Neutrophil (primary cell): Measurements from ENCODE around the gene ESYT3.
"Not testable (repeated sequence)": the region's sequence is repeated elsewhere in the genome, so short reads cannot be mapped to it uniquely, and the experiment has no call there.

Experiments
- H3K27ac ChIP-seq: fragments of 200-600 bp; sonication (generic); 2 replicates; pipeline ENCODE4 v1.5.1; 2016; ENCODE audit warnings: mild to moderate bottlenecking, moderate library complexity
- H3K27me3 ChIP-seq: fragments of 200-600 bp; sonication (generic); 2 replicates; pipeline ENCODE4 v1.6.0; 2016; ENCODE audit warnings: mild to moderate bottlenecking
- H3K36me3 ChIP-seq: fragments of 200-600 bp; sonication (generic); 2 replicates; pipeline ENCODE4 v1.5.1; 2017
- H3K4me1 ChIP-seq, 2 experiments: fragments of 200-600 bp in 1 of 2; sonication (generic) in 1 of 2; 1 replicate in 1 of 2; 2 replicates in 1 of 2; pipeline versions ENCODE4 v1.5.1 to v1.6.1; 2013 to 2016; ENCODE audit warnings: low read depth in 1 of 2, low read length in 1 of 2, mild to moderate bottlenecking in 1 of 2, moderate library complexity in 1 of 2; ENCODE audit not compliant: control insufficient read depth in 1 of 2, insufficient read depth in 1 of 2
- H3K4me3 ChIP-seq, 2 experiments: fragments of 200-600 bp in 1 of 2; sonication (generic) in 1 of 2; 1 replicate in 1 of 2; 2 replicates in 1 of 2; pipeline ENCODE4 v1.5.1; 2013 to 2016; ENCODE audit warnings: low read depth in 1 of 2, low read length in 1 of 2, mild to moderate bottlenecking in 1 of 2, moderate library complexity in 1 of 2
- H3K9me3 ChIP-seq: fragments of 200-600 bp; sonication (generic); 2 replicates; pipeline ENCODE4 v1.5.1; 2016
- CTCF ChIP-seq: fragments of 200-600 bp; sonication (generic); IDR thresholded peaks from 2 replicates; pipeline ENCODE4 v1.5.1; 2016; ENCODE audit warnings: antibody characterized with exemption

Gene ESYT3

DNA sequence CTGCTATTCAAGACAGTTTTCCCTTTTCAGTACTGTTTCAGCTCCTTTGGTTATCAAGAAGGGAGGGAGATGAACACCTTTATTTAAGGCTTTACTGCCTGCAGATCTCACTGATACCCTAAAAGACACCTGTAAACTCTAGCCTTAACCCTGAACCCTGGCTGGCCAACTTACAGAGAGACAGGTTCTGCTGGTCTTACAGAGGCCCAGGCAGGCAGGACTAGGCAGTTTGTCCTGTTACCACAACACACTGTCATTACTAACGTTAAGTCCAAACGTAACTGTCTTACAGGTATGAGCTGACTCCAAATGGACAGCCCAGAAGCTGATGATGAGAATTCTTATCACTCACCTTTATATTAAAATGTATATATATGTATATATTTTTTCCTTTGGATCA, 42.1 kb downstream of the ESYT3 start:
- Histone ChIP-seq H3K27ac (no peak overlapping the region), H3K4me1 (no peaks in the 10 kb centered on the region), H3K36me3 (no peaks in the 10 kb centered on the region), H3K27me3 (peaks cover 10% of the 10 kb centered on the region), H3K4me3 (no peak overlapping the region), H3K9me3 (no peaks in the 10 kb centered on the region)
- no peak for TF ChIP-seq CTCF

- no peak for TF ChIP-seq CTCF
- Histone ChIP-seq H3K4me3 (no peak overlapping the region), H3K9me3 (no peaks in the 10 kb centered on the region), H3K27ac (no peak overlapping the region), H3K36me3 (no peaks in the 10 kb centered on the region), H3K4me1 (no peaks in the 10 kb centered on the region), H3K27me3 (peaks cover 10% of the 10 kb centered on the region)
Measured at GRCh38 chr3:138477120-138477519, 42.7 kb downstream of the ESYT3 start.

DNA sequence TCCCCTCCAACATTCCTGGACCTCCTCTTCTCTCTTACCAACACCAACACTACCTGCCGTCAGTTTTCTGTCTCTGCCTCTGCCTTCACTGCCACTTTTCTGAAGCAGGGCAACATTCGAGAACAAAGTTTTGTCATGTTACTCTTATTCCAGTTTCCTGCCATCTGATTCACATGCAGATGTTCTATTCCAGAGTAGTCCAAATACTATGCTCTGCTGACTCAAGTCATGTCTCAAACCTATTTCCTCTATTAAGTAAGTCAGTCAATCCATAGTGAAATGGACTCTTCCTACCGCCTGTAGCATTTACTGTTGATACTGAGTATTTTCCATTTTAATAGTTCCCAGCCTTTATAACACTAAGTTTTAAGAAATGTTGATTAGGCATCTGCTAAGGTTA, 43.4 kb downstream of the ESYT3 start:
- TF ChIP-seq CTCF: no peak
- no peak overlapping the region for H3K27ac ChIP-seq
- H3K4me1 ChIP-seq: no peaks in the 10 kb centered on the region
- no peaks in the 10 kb centered on the region for H3K9me3 ChIP-seq
- peaks cover 10% of the 10 kb centered on the region for H3K27me3 ChIP-seq
- no peaks in the 10 kb centered on the region for H3K36me3 ChIP-seq
- no peak overlapping the region for H3K4me3 ChIP-seq

GRCh38 chr3:138479438-138479863, 45.0 kb downstream of the ESYT3 start:
- Histone ChIP-seq H3K4me1 (no peaks in the 10 kb centered on the region), H3K27ac (no peak overlapping the region), H3K9me3 (no peaks in the 10 kb centered on the region), H3K27me3 (peaks cover 10% of the 10 kb centered on the region), H3K36me3 (no peaks in the 10 kb centered on the region), H3K4me3 (no peak overlapping the region)
- no peak for TF ChIP-seq CTCF

GRCh38 chr3:138484672-138485071, 50.3 kb downstream of the ESYT3 start:
- not testable (repeated sequence) for H3K4me3 ChIP-seq, H3K9me3 ChIP-seq, H3K4me1 ChIP-seq, H3K27ac ChIP-seq, H3K27me3 ChIP-seq, H3K36me3 ChIP-seq

DNA sequence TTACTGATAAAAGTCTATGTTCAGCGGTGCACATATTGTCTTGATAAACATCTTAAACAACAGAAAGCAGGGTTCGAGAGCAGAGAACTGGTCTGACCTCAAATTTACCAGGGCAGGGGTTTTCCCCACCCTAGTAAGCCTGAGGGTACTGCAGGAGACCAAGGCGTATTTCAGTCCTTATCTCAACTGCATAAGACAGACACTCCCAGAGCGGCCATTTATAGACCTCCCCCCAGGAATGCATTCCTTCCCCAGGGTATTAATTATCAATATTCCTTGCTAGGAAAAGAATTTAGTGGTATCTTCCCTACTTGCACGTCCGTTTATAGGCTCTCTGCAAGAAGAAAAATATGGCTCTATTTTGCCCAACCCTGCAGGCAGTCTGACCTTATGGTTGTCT, 52.2 kb downstream of the ESYT3 start:
- not testable (repeated sequence) for H3K4me3 ChIP-seq, H3K27me3 ChIP-seq, H3K36me3 ChIP-seq, H3K9me3 ChIP-seq, H3K27ac ChIP-seq, H3K4me1 ChIP-seq

DNA sequence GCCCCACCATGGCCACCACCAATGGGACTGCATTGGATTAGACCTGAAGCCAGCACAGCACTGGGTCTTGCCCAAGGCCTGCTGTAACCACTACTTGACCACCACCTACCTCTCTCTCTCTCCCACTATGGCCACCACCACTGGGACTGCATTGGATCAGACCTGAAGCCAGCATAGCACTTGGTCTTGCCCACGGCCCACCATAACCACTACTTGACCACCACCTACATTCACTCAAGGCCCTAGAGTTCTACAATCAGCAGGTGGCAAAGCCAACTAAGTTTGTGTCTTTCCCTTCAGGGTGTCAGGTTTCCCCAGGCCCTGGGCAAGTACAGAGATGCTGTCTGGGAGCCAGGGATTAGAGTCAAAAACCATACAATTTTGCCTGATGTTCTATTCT, 57.6 kb downstream of the ESYT3 start:
- Histone ChIP-seq H3K36me3 (no peaks in the 10 kb centered on the region), H3K9me3 (peaks cover 2% of the 10 kb centered on the region), H3K4me3 (no peak overlapping the region), H3K27me3 (no peaks in the 10 kb centered on the region), H3K4me1 (no peaks in the 10 kb centered on the region), H3K27ac (no peak overlapping the region)
- no peak for TF ChIP-seq CTCF
